Ectodermal cell (in vitro differentiated cells): ENCODE results near the gene EXOSC2. TPM values are rescaled to one million over a fixed set of nuclear protein-coding genes. Genes with fewer than 3 reads are reported as not detected.

Source experiments
- H3K27ac ChIP-seq: 2 replicates; pipeline ENCODE4 v1.7.0; 2013; ENCODE audit warnings: mild to moderate bottlenecking, low read depth, low read length; ENCODE audit not compliant: insufficient read depth, poor library complexity, severe bottlenecking
- H3K27me3 ChIP-seq: 2 replicates; pipeline ENCODE4 v1.7.0; 2013; ENCODE audit warnings: mild to moderate bottlenecking, low read length; ENCODE audit not compliant: insufficient read depth, control insufficient read depth, poor library complexity, severe bottlenecking
- H3K36me3 ChIP-seq: one replicate; pipeline ENCODE4 v1.7.0; 2013; ENCODE audit warnings: low read length; ENCODE audit not compliant: control insufficient read depth, insufficient read depth
- H3K4me1 ChIP-seq: one replicate; pipeline ENCODE4 v1.7.0; 2013; ENCODE audit warnings: low read length; ENCODE audit not compliant: control insufficient read depth, insufficient read depth
- H3K4me3 ChIP-seq: 2 replicates; pipeline ENCODE4 v1.7.0; 2013; ENCODE audit warnings: low read depth, low read length, control low read depth; ENCODE audit not compliant: insufficient read depth
- H3K9me3 ChIP-seq: 2 replicates; pipeline ENCODE4 v1.7.0; 2013; ENCODE audit warnings: mild to moderate bottlenecking, low read length, moderate library complexity; ENCODE audit not compliant: control insufficient read depth
- WGBS, 2 experiments: methylation state at CpG; one replicate each; pipeline ENCODE4 v1.1.7; 2013; ENCODE audit warnings: missing lambda C conversion rate in 2 of 2; 5-methylcytosine and 5-hydroxymethylcytosine counted together
- polyA plus RNA-seq, 4 experiments: library from polyadenylated mRNA; stranded (reverse); fragments of 50-300 nt; gene quantifications; one replicate each; pipeline ENCODE4 v1.2.3, GENCODE V29; 2013

The EXOSC2 gene, protein sequence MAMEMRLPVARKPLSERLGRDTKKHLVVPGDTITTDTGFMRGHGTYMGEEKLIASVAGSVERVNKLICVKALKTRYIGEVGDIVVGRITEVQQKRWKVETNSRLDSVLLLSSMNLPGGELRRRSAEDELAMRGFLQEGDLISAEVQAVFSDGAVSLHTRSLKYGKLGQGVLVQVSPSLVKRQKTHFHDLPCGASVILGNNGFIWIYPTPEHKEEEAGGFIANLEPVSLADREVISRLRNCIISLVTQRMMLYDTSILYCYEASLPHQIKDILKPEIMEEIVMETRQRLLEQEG
- polyA plus RNA-seq (2013, experiment 1 of 4): 70.7 TPM
- 77.3 TPM for polyA plus RNA-seq (2013, experiment 2 of 4)
- polyA plus RNA-seq (2013, experiment 3 of 4): 50.3 TPM
- 50.3 TPM for polyA plus RNA-seq (2013, experiment 4 of 4)

DNA sequence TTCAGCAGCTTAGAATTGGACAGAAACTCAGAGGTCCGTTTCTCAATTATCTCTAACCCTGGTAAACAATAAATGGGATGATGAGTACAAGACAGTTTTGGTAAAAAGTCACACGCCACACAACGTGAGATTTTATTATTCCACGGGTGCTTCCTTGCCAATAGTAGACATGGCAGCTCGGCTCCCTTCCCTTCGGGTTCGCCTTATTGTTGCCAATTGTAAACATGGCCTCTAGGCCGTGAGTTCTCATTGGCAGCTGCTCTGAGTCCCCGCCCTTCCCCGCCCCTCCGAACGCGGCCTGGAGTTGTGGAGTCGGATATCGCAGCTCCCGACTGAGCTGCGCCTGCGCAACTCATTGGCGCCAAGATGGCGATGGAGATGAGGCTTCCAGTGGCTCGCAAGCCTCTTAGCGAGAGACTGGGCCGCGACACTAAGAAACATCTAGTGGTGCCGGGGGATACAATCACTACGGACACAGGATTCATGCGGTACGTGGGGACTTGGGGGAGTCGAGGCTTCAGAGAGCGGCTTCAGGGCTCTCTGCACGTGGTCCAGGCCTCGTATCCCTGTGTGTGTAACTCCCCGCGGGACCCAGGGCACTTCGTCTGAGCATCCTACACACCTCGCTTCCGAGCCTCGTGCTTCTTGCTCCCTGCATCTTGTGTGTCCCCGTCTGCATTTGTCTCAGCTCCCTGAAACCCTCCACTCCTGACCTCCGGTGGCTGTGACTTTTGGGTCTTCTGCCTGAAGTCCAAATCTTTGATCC, at the start of gene EXOSC2:
Gene EXOSC2 (plus strand): TSS at position 355 of the 766 bp plus-strand sequence. CDS start 12 bp downstream, at position 367.
- Histone ChIP-seq H3K27ac (peak within 1 kb of the TSS; percentile 3), H3K27me3 (no peaks in the 10 kb centered on the region), H3K4me1 (peaks cover 23% of the 10 kb centered on the region), H3K4me3 (peak within 1 kb of the TSS; percentile 94), H3K36me3 (peaks cover 24% of the 10 kb centered on the region), H3K9me3 (no peaks in the 10 kb centered on the region)
- WGBS, 2 experiments: 0% methylated on average over 40 of the region's 40 CpGs

GRCh38 chr9:130651221-130651620, 42.4 kb upstream of the EXOSC2 start:
- WGBS, 2 experiments: 84 to 87% methylated on average over 15 of the region's 15 CpGs
- Histone ChIP-seq H3K4me3 (no peak overlapping the region), H3K27ac (no peak overlapping the region), H3K27me3 (peaks cover 23% of the 10 kb centered on the region), H3K4me1 (no peaks in the 10 kb centered on the region), H3K36me3 (no peaks in the 10 kb centered on the region), H3K9me3 (no peaks in the 10 kb centered on the region)

GRCh38 chr9:130651752-130652151, 41.8 kb upstream of the EXOSC2 start:
- peaks cover 28% of the 10 kb centered on the region for H3K27me3 ChIP-seq
- no peak overlapping the region for H3K4me3 ChIP-seq
- no peaks in the 10 kb centered on the region for H3K9me3 ChIP-seq
- H3K27ac ChIP-seq: no peak overlapping the region
- H3K36me3 ChIP-seq: no peaks in the 10 kb centered on the region
- WGBS, 2 experiments: 95 to 96% methylated on average over 18 of the region's 18 CpGs
- H3K4me1 ChIP-seq: no peaks in the 10 kb centered on the region

DNA sequence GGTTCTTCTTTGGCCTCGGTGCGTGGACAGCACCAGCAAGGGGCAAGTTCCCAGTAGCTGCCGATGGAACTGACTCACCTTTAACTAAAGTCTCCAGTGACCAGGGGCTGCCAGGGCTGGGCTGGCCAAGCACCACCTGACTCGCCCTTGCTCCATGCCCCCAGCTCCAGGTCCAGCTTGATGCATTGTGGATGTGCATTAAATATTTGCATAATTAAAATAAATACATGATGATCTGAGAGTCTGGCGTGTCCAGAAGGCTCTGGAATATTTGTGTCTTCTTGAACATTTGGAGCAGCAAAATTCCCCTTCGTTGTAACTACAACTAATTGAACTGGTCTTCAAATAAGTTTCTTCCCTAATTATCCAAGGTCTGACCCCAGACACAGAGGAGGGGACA, 38.7 kb upstream of the EXOSC2 start:
- Histone ChIP-seq H3K27me3 (peaks cover 59% of the 10 kb centered on the region), H3K27ac (no peak overlapping the region), H3K4me1 (no peaks in the 10 kb centered on the region), H3K4me3 (no peak overlapping the region), H3K36me3 (no peaks in the 10 kb centered on the region), H3K9me3 (no peaks in the 10 kb centered on the region)
- WGBS, 2 experiments: 90 to 91% methylated on average over 6 of the region's 6 CpGs

DNA sequence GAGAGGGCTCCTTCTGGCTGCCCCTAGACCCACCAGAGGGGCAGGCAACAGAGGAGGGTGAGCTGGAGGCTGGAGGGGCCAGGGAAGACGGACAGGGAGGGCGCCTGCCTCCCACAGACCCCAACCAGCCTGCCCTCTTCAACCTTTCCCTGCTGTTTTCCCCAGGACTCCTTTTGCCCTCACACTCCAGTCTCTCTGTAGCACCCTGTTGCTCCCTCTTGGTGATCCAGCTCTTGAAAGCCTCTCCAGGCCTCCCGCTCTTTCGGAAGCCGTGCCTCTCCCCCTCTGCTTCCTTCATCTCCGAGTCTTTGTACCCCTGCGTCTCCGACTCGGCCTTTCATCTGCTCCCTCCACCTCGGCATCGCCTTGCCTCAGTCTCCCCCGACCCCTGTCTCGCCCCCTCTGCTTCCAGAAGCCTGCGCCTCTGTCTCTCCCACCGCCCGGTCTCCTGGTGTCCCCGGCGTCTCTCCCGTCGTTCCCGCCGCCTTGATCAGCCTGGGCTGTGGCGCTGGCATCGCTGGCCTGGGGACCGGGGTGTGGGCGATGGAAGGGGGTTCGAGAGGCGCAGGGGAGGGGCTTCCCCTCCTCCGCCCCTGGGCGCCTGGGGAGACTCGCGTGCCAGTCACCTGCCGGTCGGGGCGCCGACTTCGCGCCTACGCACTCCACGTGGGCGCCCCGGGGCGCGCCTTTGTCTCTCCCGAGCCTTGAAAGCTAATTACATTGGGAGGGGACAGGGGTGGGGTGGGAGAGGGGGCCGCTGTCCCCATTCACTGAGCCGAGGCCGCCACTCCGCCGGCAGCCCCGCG, 34.5 kb upstream of the EXOSC2 start:
- WGBS, 2 experiments: 10 to 11% methylated on average over 52 of the region's 52 CpGs
- Histone ChIP-seq H3K4me3 (no peak overlapping the region), H3K27me3 (peaks cover 97% of the 10 kb centered on the region), H3K27ac (no peak overlapping the region), H3K9me3 (no peaks in the 10 kb centered on the region), H3K36me3 (no peaks in the 10 kb centered on the region), H3K4me1 (peaks cover 27% of the 10 kb centered on the region)

DNA sequence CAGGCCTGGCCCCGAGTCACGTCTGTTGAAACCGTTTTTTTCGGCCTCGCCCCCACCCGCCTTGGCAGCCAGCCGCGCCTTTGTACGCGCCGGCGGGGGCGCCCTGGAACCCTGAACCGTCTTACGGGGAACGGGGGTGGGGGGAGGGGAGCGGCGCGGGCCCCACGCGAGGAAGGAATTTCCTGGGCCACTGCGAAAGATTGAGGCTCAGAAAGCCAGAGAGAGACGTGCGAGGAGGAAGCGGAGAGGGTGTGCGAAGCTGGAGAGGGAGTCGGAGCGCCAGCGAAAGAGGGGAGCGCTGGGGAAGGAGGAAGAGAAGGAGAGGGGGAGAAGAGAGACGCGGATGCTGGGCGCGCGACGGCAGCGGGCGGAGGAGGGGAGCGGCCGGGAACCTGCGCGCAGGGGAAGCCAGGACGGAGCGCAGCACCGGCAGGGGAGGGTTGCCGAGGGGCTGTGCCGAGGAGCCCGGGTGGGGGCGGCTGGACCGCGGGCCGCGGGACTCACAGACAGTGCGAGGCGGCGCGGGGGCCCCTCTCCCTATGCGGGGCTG, 33.8 kb upstream of the EXOSC2 start:
- 1 to 2% methylated on average over 58 of the region's 58 CpGs for WGBS, 2 experiments
- no peak overlapping the region for H3K27ac ChIP-seq
- peaks cover 33% of the 10 kb centered on the region for H3K4me1 ChIP-seq
- peak overlapping the region; percentile 11 for H3K4me3 ChIP-seq
- peaks cover 100% of the 10 kb centered on the region for H3K27me3 ChIP-seq
- no peaks in the 10 kb centered on the region for H3K36me3 ChIP-seq
- H3K9me3 ChIP-seq: no peaks in the 10 kb centered on the region

- Histone ChIP-seq H3K27me3 (peaks cover 100% of the 10 kb centered on the region), H3K27ac (peak overlapping the region; percentile 26), H3K9me3 (no peaks in the 10 kb centered on the region), H3K4me1 (peaks cover 33% of the 10 kb centered on the region), H3K4me3 (peak overlapping the region; percentile 35), H3K36me3 (no peaks in the 10 kb centered on the region)
- WGBS, 2 experiments: 1% methylated on average over 33 of the region's 33 CpGs
These were observed 33.3 kb upstream of the EXOSC2 start for GRCh38 chr9:130660326-130660682.

DNA sequence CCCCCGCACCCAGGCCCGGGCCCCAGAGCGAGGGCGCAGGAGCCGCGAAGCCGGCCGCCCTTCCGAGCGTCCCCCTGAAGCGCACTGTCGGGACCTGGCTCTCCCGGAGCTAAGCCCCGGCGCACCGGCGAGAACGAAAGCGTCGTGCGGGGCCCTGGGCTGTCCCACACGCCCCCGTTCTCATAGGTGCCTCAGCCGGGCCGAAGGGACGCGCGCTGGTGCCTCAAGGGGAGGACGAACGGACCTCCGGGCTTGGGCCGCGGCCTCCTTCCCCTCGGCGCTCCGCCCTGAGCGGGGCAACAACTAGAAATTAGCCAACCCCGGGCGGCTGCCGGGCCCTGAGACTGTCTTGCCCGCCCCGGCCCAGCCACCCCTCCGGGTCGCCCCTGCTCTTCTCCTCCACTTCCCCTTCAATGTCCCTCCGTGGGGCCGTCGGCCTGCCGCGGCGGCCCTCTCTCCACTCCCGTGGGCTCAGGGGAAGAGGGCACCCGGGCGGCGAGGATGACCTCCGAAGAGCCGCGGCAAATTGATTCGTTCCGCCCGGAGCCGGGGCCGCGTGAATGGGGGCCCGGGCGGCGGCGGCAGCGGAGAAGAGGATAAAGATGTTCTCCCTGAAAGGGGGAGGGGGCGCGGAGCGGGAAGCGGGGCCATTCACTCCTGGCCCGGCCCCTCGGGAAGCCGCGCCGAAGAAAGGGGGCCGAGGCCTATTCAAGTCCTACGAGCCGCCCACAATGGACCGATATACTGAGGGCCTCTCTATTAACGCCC, 32.7 kb upstream of the EXOSC2 start:
- no peaks in the 10 kb centered on the region for H3K36me3 ChIP-seq
- H3K27ac ChIP-seq: peak overlapping the region; percentile 26
- no peaks in the 10 kb centered on the region for H3K9me3 ChIP-seq
- 0 to 1% methylated on average over 82 of the region's 82 CpGs for WGBS, 2 experiments
- H3K27me3 ChIP-seq: peaks cover 100% of the 10 kb centered on the region
- peaks cover 39% of the 10 kb centered on the region for H3K4me1 ChIP-seq
- peak overlapping the region; percentile 35 for H3K4me3 ChIP-seq

DNA sequence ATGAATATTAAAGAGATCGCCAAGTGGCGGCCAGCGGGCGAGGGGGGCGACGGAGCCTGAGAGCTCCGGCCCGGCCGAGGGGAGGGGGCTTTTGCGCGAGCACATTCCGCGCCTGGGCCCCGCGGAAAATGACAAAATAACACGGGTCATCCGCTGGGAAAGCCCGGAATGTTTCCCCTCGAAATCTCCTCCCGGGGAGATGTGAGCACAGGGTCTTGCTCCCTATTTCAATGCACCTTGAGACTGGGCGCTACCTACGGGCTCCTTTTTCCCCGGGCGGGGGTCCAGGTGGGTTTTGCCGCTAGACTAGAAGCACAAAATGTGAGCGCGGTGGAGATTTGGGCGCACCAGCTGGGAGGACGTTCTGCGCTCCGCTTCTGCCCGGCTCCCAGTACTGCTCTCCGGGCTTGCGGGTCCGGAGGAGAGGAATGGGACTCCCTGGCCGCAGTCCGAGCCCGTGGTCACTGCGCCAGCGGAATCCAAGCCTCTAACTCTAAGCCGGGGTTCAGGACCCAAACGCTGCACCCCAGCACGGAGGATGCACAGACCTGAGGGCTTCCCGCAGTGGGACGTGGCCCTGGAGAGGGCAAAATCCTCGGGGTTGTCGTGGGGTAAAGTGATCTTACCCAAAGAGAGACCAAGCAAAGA, 32.0 kb upstream of the EXOSC2 start:
- H3K4me3 ChIP-seq: peak overlapping the region; percentile 35
- H3K9me3 ChIP-seq: no peaks in the 10 kb centered on the region
- WGBS, 2 experiments: 2% methylated on average over 47 of the region's 47 CpGs
- H3K4me1 ChIP-seq: peaks cover 46% of the 10 kb centered on the region
- no peaks in the 10 kb centered on the region for H3K36me3 ChIP-seq
- H3K27ac ChIP-seq: no peak overlapping the region
- peaks cover 100% of the 10 kb centered on the region for H3K27me3 ChIP-seq
